B cell (primary cell): ENCODE data around the gene OR2T3. TPM values are rescaled to one million over a fixed set of nuclear protein-coding genes. Genes with fewer than 3 reads are reported as not detected.
"Not testable (repeated sequence)": the region's sequence is repeated elsewhere in the genome, so short reads cannot be mapped to it uniquely, and the experiment has no call there.

Source experiments
- ATAC-seq: fragments of 200-7000 bp; cut with Tn5 transposase; one replicate; pipeline ENCODE4 v1.10.0; 2021; ENCODE audit warnings: low read depth, mild to moderate bottlenecking, moderate number of reproducible peaks, moderate library complexity
- CTCF ChIA-PET: fragments of 350-600 bp; sonication (Branson Sonifier 250); formaldehyde crosslinking; loops from one replicate; lab custom pipeline; 2021; ENCODE audit warnings: antibody characterized with exemption, inconsistent platforms; lab: Charles Lee
- POLR2A ChIA-PET: fragments of 350-600 bp; sonication (Branson Sonifier 250); formaldehyde crosslinking; loops from one replicate; lab custom pipeline; 2021; ENCODE audit warnings: antibody characterized with exemption; lab: Charles Lee
- DNase-seq: peaks from one replicate; pipeline ENCODE4 v3.0.0; 2013
- H2AFZ ChIP-seq: 2 replicates; pipeline ENCODE4 v1.6.1; 2012; ENCODE audit warnings: mild to moderate bottlenecking, low read depth, low read length; ENCODE audit not compliant: insufficient read depth, poor library complexity, severe bottlenecking
- H3K27ac ChIP-seq, 2 donors: 1 replicate in 1 of 2; 2 replicates in 1 of 2; pipeline ENCODE4 v1.5.1; 2012 to 2013; ENCODE audit warnings: low read length in 2 of 2, mild to moderate bottlenecking in 2 of 2, moderate library complexity in 1 of 2
- H3K27me3 ChIP-seq, 4 experiments: fragments of 200-600 bp in 1 of 4; sonication (generic) in 1 of 4; replicated peaks in 1 of 4; 1 replicate in 2 of 4; 2 replicates in 2 of 4; pipeline versions ENCODE4 v1.6.1 to v1.7.0; 2013 to 2016; ENCODE audit warnings: low read length in 3 of 4, mild to moderate bottlenecking in 2 of 4, mixed read lengths in 1 of 4, moderate library complexity in 1 of 4; ENCODE audit not compliant: insufficient read depth in 4 of 4, control insufficient read depth in 3 of 4; ENCODE audit errors: control extremely low read depth in 1 of 4
- H3K36me3 ChIP-seq, 2 experiments: replicated peaks in 1 of 2; 1 replicate in 1 of 2; 2 replicates in 1 of 2; pipeline versions ENCODE4 v1.6.1 to v1.7.1; 2013; ENCODE audit warnings: low read length in 1 of 2; ENCODE audit not compliant: insufficient read depth in 2 of 2, control insufficient read depth in 1 of 2; ENCODE audit errors: control extremely low read depth in 1 of 2, extremely low read depth in 1 of 2
- H3K4me1 ChIP-seq, 2 donors: fragments of 200-600 bp in 1 of 2; sonication (generic) in 1 of 2; 1 replicate in 1 of 2; 2 replicates in 1 of 2; pipeline versions ENCODE4 v1.5.1 to v1.6.1; 2013 to 2017; ENCODE audit warnings: low read length in 2 of 2; ENCODE audit not compliant: control insufficient read depth in 2 of 2, insufficient read depth in 2 of 2
- H3K4me2 ChIP-seq: replicated peaks from 2 replicates; pipeline ENCODE3; 2012; ENCODE audit warnings: mild to moderate bottlenecking, low read depth, low read length; ENCODE audit not compliant: poor library complexity, severe bottlenecking
- H3K4me3 ChIP-seq, 5 experiments: fragments of 200-600 bp in 1 of 5; sonication (generic) in 1 of 5; 1 replicate in 3 of 5; 2 replicates in 2 of 5; pipeline versions ENCODE4 v1.5.1 to v1.7.0; 2011 to 2016; ENCODE audit warnings: low read length in 4 of 5, mild to moderate bottlenecking in 4 of 5, low read depth in 2 of 5, control low read depth in 1 of 5, moderate library complexity in 1 of 5; ENCODE audit not compliant: insufficient read depth in 1 of 5; ENCODE audit errors: control extremely low read depth in 1 of 5, extremely low read depth in 1 of 5
- H3K79me2 ChIP-seq: fragments of 200-600 bp; sonication (generic); one replicate; pipeline ENCODE4 v1.6.0; 2016; ENCODE audit warnings: low read length; ENCODE audit not compliant: control insufficient read depth, insufficient read depth
- H3K9ac ChIP-seq: fragments of 200-600 bp; sonication (generic); 2 replicates; pipeline ENCODE4 v1.6.1; 2017; ENCODE audit warnings: mild to moderate bottlenecking, low read length, moderate library complexity
- H3K9me3 ChIP-seq, 3 donors: one replicate each; pipeline versions ENCODE4 v1.6.1 to v1.7.1; 2013; ENCODE audit warnings: low read length in 2 of 3; ENCODE audit not compliant: control insufficient read depth in 2 of 3, insufficient read depth in 1 of 3; ENCODE audit errors: control extremely low read depth in 1 of 3
- H4K20me1 ChIP-seq: 2 replicates; pipeline ENCODE4 v1.6.0; 2012; ENCODE audit warnings: mild to moderate bottlenecking, low read length; ENCODE audit not compliant: insufficient read depth, control insufficient read depth, poor library complexity, severe bottlenecking
- H3K27ac Mint-ChIP-seq: one replicate; pipeline ENCODE4 v1.8.0; 2021; ENCODE audit warnings: mixed read lengths
- H3K27me3 Mint-ChIP-seq: one replicate; pipeline ENCODE4 v1.8.0; 2021; ENCODE audit warnings: mixed read lengths
- H3K4me1 Mint-ChIP-seq: one replicate; pipeline ENCODE4 v1.8.0; 2021; ENCODE audit warnings: mixed read lengths
- H3K4me3 Mint-ChIP-seq: one replicate; pipeline ENCODE4 v1.8.0; 2021; ENCODE audit warnings: mixed read lengths
- H3K9me3 Mint-ChIP-seq: one replicate; pipeline ENCODE4 v1.8.0; 2022; ENCODE audit warnings: mixed read lengths; ENCODE audit not compliant: insufficient read depth
- WGBS: methylation state at CpG from one replicate; pipeline ENCODE4 v1.1.5; 2013; ENCODE audit warnings: missing lambda C conversion rate; ENCODE audit not compliant: insufficient coverage; 5-methylcytosine and 5-hydroxymethylcytosine counted together
- intact Hi-C: fragments of 100-400 bp; cut with micrococcal nuclease; formaldehyde crosslinking; loops from one replicate; pipeline ENCODE4 v1.10.0; 2022
- polyA minus RNA-seq: library from RNA; depleted of rRNA, polyadenylated mRNA; stranded (reverse); fragments of >200 nt; gene quantifications from 2 replicates; pipeline ENCODE4 v1.2.3, GENCODE V29; 2012
- polyA plus RNA-seq: library from polyadenylated mRNA; depleted of rRNA; stranded (reverse); fragments of >200 nt; gene quantifications from 2 replicates; pipeline ENCODE4 v1.2.3, GENCODE V29; 2012
- total RNA-seq, 2 donors: library from RNA; stranded (reverse); fragments of 120-200 nt in 1 of 2; gene quantifications; 1 replicate in 1 of 2; 2 replicates in 1 of 2; pipeline versions ENCODE4 v1.2.3 to v1.2.4, GENCODE V29; 2013 to 2022

OR2T3 gene
- total RNA-seq (1.4 and 1.8 TPM in 2 replicates), polyA plus RNA-seq (0.89 and 1.2 TPM in 2 replicates), polyA minus RNA-seq (0.60 and 0.64 TPM in 2 replicates)
- 0.07 TPM for total RNA-seq (2013)

DNA sequence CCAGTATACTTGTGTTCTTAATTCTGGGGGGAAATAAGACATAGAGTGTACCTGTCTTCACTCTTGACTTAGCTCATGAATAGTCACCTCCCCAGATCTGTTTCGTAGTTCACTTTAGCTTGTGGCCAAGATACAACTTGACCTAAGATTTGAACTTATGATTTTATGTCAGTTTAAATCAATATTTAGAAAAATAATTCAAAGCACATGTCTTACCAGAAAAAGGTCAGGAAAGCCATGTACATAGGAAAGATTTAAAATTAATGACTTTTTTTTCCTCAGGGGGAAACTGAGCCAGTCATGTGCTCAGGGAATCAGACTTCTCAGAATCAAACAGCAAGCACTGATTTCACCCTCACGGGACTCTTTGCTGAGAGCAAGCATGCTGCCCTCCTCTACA lies at the start of gene OR2T3:
OR2T3 (plus strand) TSS at position 301 of the 400 bp plus-strand sequence; CDS start at position 301, 0 bp downstream.
- POLR2A ChIA-PET, CTCF ChIA-PET, H3K4me3 Mint-ChIP-seq, H3K9ac ChIP-seq, H3K79me2 ChIP-seq, H3K27me3 ChIP-seq, H3K36me3 ChIP-seq, H2AFZ ChIP-seq, H4K20me1 ChIP-seq, H3K4me3 ChIP-seq, H3K27ac Mint-ChIP-seq, DNase-seq, H3K27ac ChIP-seq, H3K9me3 ChIP-seq, intact Hi-C loops, H3K4me2 ChIP-seq, H3K4me1 ChIP-seq, ATAC-seq, H3K4me1 Mint-ChIP-seq, H3K27me3 Mint-ChIP-seq, H3K9me3 Mint-ChIP-seq: not testable (repeated sequence)
- WGBS = no CpG with 5 or more reads among the region's 2 CpGs

- WGBS = 95% methylated on average over 2 of the region's 3 CpGs
- H3K4me3 ChIP-seq, H3K4me2 ChIP-seq, H3K9me3 Mint-ChIP-seq, POLR2A ChIA-PET, CTCF ChIA-PET, H4K20me1 ChIP-seq, H3K27me3 ChIP-seq, H3K4me3 Mint-ChIP-seq, H3K9ac ChIP-seq, ATAC-seq, DNase-seq, H3K36me3 ChIP-seq, H3K79me2 ChIP-seq, H3K27me3 Mint-ChIP-seq, intact Hi-C loops, H3K9me3 ChIP-seq: not testable (repeated sequence)
- Mint-ChIP-seq H3K4me1 (peaks cover 31% of the 10 kb centered on the region), H3K27ac (peak overlapping the region; percentile 87)
- Histone ChIP-seq H3K27ac (peak overlapping the region; percentile 50 to 86), H2AFZ (peak overlapping the region; percentile 1), H3K4me1 (peaks cover 12 to 18% of the 10 kb centered on the region in 2 donors)
Observed at GRCh38 chr1:248427526-248428191, 45.5 kb upstream of the OR2T3 start.

DNA sequence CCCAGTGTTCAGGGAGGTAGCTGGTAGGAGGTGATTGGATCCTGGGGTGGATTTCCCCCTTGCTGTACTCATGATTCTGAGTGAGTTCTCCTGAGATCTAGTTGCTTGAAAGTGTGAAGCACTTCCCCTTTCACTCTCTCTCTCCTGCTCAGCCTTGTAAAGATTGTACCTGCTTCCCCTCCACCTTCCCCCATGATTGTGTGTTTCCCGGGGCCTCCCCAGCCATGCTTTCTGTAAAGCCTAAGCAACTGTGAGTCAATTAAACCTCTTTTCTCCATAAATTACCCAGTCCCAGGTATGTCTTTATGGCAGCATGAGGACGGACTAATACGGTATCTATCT lies 45.0 kb upstream of the OR2T3 start:
- H3K9me3 ChIP-seq, H3K27me3 Mint-ChIP-seq, H3K9ac ChIP-seq, CTCF ChIA-PET, H3K4me3 ChIP-seq, H3K79me2 ChIP-seq, H3K27me3 ChIP-seq, H3K4me2 ChIP-seq, intact Hi-C loops, H3K36me3 ChIP-seq, POLR2A ChIA-PET, H4K20me1 ChIP-seq, H3K4me3 Mint-ChIP-seq, H3K9me3 Mint-ChIP-seq: not testable (repeated sequence)
- H2AFZ ChIP-seq = peak overlapping the region; percentile 1
- peaks cover 12 to 19% of the 10 kb centered on the region in 2 donors for H3K4me1 ChIP-seq
- Mint-ChIP-seq H3K27ac (peak overlapping the region; percentile 87), H3K4me1 (peaks cover 32% of the 10 kb centered on the region)
- DNase-seq (peak; percentile 65), ATAC-seq (peak; percentile 79)
- no CpG with 5 or more reads among the region's 3 CpGs for WGBS
- H3K27ac ChIP-seq = peak overlapping the region; percentile 50 to 86

DNA sequence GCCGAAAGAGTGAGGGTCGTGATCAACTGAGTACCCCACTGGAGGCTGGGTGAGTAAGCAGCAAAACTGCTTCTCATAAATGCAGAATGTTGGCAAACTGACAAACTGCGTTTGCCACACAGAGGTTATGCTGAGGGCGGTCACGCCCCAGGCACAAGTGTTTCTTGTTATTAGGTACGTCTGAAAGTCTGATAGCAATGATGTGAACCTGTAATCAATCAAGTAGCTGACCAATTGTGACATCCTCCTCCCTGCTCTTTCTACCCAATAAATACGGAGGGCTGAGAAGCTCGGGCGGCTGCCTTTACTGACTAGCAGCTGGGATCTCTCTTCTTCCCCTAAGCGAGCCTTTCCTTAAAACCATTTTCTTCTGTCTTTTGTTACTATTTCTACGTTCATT lies 41.5 kb upstream of the OR2T3 start:
- Mint-ChIP-seq H3K4me1 (peaks cover 33% of the 10 kb centered on the region), H3K27ac (peak overlapping the region; percentile 87)
- H3K9me3 Mint-ChIP-seq, H3K36me3 ChIP-seq, POLR2A ChIA-PET, H3K9ac ChIP-seq, H3K9me3 ChIP-seq, H3K79me2 ChIP-seq, H3K27ac ChIP-seq, H3K4me2 ChIP-seq, ATAC-seq, intact Hi-C loops, H3K27me3 Mint-ChIP-seq, H3K4me3 ChIP-seq, H4K20me1 ChIP-seq, H3K4me3 Mint-ChIP-seq, CTCF ChIA-PET, DNase-seq, H3K27me3 ChIP-seq: not testable (repeated sequence)
- WGBS = no CpG with 5 or more reads among the region's 11 CpGs
- Histone ChIP-seq H2AFZ (peak overlapping the region; percentile 56), H3K4me1 (peaks cover 12 to 19% of the 10 kb centered on the region in 2 donors)
